HFFc6 (cell line): Measurements from ENCODE around the gene LDLRAD4. TPM values are rescaled to one million over a fixed set of nuclear protein-coding genes. Genes with fewer than 3 reads are reported as not detected.

Experiments
- DNase-seq: peaks from one replicate; pipeline ENCODE4 v3.0.0-alpha.2; 2018
- H3K27ac Mint-ChIP-seq: 2 replicates; pipeline ENCODE4 v1.8.0; 2020; ENCODE audit warnings: mild to moderate bottlenecking, mixed read lengths
- H3K27me3 Mint-ChIP-seq: 2 replicates; pipeline ENCODE4 v1.8.0; 2021; ENCODE audit warnings: mild to moderate bottlenecking, moderate library complexity, mixed read lengths; ENCODE audit not compliant: insufficient read depth
- H3K36me3 Mint-ChIP-seq: 2 replicates; pipeline ENCODE4 v1.8.0; 2021; ENCODE audit warnings: low read depth, mixed read lengths
- H3K4me1 Mint-ChIP-seq: 2 replicates; pipeline ENCODE4 v1.8.0; 2020; ENCODE audit warnings: low read depth, mixed read lengths
- H3K4me3 Mint-ChIP-seq: 2 replicates; pipeline ENCODE4 v1.8.0; 2020; ENCODE audit warnings: mild to moderate bottlenecking, moderate library complexity, mixed read lengths
- H3K9me3 Mint-ChIP-seq: 2 replicates; pipeline ENCODE4 v1.8.0; 2020; ENCODE audit warnings: mild to moderate bottlenecking, mixed read lengths
- total RNA-seq, 6 experiments: library from RNA; stranded (reverse); fragmentation: NEBNext Ultra II Directional; extraction: Animal tissue kit (Norgen Biotek cat#: 25700); gene quantifications; 2 replicates in 1 of 6; 3 replicates in 5 of 6; pipeline ENCODE4 v1.2.3, GENCODE V29; 2021
- TF ChIP-seq, protein P1 (sequence below): fragments of 200-600 bp; sonication (generic); IDR thresholded peaks from 2 replicates; pipeline ENCODE4 v1.5.0; 2021; ENCODE audit warnings: antibody characterized with exemption, mild to moderate bottlenecking

Gene LDLRAD4
- total RNA-seq, 6 experiments from 2014 or later: not detected

DNA sequence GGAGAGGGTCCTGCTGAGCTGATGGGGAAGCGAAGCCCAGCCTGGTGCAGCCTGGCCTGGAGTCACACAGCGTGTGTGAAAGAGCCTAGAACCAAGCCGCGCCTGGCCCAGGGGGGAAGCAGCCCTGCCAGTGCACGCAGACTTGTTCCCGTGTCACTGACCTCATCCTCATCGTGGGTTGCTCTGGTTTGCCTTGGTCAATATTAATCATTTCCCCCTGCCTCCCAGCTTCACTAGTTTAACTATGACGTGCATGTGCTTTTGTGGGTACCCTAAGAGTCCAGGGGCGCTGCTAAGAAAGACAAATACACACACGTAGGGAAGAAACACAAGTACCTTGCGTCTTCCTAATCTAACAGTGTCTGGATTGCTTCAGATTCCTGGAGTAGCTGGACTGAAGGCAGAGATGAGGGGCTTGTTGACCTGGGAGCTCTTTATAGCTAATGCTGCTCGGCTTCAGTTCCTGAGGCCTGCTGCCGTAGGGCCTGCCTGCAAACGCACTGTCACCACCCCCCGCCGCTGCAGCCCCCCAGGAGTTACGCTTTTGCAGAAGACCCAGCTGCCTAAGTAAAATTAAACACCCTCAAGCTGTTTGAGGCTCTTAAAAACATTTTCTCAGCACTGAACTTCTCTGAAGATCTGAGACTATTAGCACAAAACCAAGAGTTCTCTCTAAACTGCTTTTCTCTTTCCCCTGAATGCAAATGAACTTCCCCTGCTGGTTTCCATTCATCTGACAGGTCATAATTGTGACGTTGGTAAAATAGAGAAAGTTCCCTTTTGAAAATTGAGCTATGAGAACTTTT is 348.6 kb downstream of the LDLRAD4 start:
- H3K27me3 Mint-ChIP-seq: peaks cover 19% of the 10 kb centered on the region
- H3K27ac Mint-ChIP-seq: no peak overlapping the region
- no peaks in the 10 kb centered on the region for H3K36me3 Mint-ChIP-seq
- TF ChIP-seq, protein P1, sequence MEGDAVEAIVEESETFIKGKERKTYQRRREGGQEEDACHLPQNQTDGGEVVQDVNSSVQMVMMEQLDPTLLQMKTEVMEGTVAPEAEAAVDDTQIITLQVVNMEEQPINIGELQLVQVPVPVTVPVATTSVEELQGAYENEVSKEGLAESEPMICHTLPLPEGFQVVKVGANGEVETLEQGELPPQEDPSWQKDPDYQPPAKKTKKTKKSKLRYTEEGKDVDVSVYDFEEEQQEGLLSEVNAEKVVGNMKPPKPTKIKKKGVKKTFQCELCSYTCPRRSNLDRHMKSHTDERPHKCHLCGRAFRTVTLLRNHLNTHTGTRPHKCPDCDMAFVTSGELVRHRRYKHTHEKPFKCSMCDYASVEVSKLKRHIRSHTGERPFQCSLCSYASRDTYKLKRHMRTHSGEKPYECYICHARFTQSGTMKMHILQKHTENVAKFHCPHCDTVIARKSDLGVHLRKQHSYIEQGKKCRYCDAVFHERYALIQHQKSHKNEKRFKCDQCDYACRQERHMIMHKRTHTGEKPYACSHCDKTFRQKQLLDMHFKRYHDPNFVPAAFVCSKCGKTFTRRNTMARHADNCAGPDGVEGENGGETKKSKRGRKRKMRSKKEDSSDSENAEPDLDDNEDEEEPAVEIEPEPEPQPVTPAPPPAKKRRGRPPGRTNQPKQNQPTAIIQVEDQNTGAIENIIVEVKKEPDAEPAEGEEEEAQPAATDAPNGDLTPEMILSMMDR: no peak
- DNase-seq: no peak
- no peaks in the 10 kb centered on the region for H3K9me3 Mint-ChIP-seq
- H3K4me3 Mint-ChIP-seq: no peak overlapping the region
- H3K4me1 Mint-ChIP-seq: no peaks in the 10 kb centered on the region

GRCh38 chr18:13568443-13569392 is 350.2 kb downstream of the LDLRAD4 start:
- Mint-ChIP-seq H3K27ac (no peak overlapping the region), H3K27me3 (peaks cover 19% of the 10 kb centered on the region)

GRCh38 chr18:13570216-13570615 is 351.7 kb downstream of the LDLRAD4 start:
- Mint-ChIP-seq H3K9me3 (no peaks in the 10 kb centered on the region), H3K36me3 (no peaks in the 10 kb centered on the region), H3K4me3 (no peak overlapping the region), H3K27ac (no peak overlapping the region), H3K4me1 (no peaks in the 10 kb centered on the region), H3K27me3 (peaks cover 25% of the 10 kb centered on the region)
- TF ChIP-seq, protein P1: no peak
- no peak for DNase-seq

More at GRCh38 chr18:13568443-13569392, 350.2 kb downstream of the LDLRAD4 start:
- TF ChIP-seq, protein P1: no peak
- H3K36me3 Mint-ChIP-seq: no peaks in the 10 kb centered on the region
- DNase-seq: no peak
- no peaks in the 10 kb centered on the region for H3K4me1 Mint-ChIP-seq
- no peaks in the 10 kb centered on the region for H3K9me3 Mint-ChIP-seq
- no peak overlapping the region for H3K4me3 Mint-ChIP-seq

DNA sequence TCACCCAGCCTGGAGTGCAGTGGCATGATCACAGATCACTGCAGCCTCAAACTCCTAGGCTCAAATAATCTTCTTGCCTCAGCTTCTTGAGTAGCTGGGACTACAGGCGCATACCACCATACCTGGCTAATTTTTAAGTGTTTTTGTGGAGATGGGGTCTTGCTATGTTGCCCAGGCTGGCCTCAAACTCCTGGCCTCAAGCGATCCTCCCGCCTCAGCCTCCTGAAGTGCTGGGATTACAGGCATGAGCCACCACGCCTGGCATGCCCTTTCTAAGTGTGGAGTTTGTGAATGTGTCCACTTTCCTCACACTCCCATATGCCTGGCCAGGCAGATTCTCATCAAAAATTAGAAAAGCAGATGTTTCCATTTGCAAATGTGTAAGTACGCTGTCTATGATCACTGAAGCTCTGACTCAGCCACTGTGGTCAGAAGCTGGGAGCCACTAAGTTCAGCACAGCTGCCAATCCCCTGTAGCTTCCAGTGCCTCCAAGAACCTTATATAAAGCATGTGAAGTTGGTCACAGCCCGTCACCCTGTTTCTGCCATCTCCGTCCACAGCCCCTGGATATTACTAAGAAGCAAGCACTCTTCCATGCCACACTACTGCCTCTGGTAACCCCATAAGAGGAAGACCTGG is 352.4 kb downstream of the LDLRAD4 start:
- H3K4me3 Mint-ChIP-seq: no peak overlapping the region
- H3K27ac Mint-ChIP-seq: no peak overlapping the region

DNA sequence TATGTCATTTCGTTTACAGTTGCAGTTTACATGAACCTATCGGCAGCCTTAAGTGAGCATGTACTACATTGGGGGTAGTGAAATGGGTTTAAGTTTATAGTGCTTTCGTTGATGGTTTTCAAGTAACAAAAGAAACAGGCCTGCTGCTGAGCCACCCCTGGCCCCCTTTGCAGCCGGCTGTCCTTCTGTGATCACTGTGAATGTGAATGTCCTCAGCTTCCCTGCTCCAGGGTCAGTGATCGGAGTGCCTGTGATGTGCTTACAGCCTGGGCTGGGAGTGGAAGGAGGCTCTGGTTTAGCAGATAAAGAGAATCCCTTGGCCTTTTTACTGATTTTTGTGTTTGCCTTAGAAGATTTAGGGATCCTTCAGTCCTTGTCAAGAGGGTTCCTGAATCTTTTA is 353.6 kb downstream of the LDLRAD4 start:
- Mint-ChIP-seq H3K36me3 (no peaks in the 10 kb centered on the region), H3K27ac (no peak overlapping the region), H3K4me3 (no peak overlapping the region), H3K27me3 (peaks cover 23% of the 10 kb centered on the region), H3K4me1 (peaks cover 6% of the 10 kb centered on the region), H3K9me3 (no peaks in the 10 kb centered on the region)
- DNase-seq: no peak
- TF ChIP-seq, protein P1: no peak

More for the DNA sequence above, 352.4 kb downstream of the LDLRAD4 start:
- no peaks in the 10 kb centered on the region for H3K4me1 Mint-ChIP-seq
- TF ChIP-seq, protein P1: no peak
- H3K27me3 Mint-ChIP-seq: peaks cover 20% of the 10 kb centered on the region
- no peaks in the 10 kb centered on the region for H3K36me3 Mint-ChIP-seq
- DNase-seq: no peak
- H3K9me3 Mint-ChIP-seq: no peaks in the 10 kb centered on the region
